SKM-1 treated with dmso at 0.1 percent for 144 hours (cell line): ENCODE data around the gene ADRA2C.

Experiments
- DNase-seq: peaks from one replicate; lab custom pipeline; 2025; ENCODE audit not compliant: unreplicated experiment; lab: John Stamatoyannopoulos, UW

Gene ADRA2C

DNA sequence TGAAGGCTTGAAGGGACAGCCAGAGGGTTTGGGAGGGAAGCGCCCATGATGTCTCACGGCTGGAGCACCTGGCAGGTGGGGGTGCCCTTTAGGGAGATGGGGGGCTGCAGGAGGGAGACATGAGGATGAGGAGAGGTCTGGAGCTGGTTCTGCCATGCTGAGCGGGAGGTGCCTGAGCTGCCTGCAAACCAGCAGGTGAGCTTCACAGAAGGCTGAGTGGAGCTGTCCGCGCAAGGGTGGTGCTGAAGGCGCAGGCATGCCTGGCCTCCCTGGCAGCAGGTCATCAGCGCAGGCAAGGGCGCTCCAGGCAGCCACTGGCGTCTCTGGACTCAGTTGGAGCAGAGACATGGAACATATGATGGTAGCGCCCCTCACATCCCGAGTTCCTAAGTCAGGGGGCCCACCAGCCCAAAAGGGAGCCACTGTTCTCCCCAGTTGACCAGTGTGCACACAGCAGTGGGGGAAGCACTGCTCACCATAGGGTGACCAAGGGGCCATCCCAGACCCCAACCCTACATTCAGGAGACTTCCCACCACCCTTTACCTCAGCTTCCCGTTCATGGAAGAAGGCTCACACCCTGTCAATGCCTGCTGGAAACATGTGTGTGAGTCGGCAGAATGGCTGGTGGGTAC is 25.8 kb downstream of the ADRA2C start:
- no peak for DNase-seq

DNA sequence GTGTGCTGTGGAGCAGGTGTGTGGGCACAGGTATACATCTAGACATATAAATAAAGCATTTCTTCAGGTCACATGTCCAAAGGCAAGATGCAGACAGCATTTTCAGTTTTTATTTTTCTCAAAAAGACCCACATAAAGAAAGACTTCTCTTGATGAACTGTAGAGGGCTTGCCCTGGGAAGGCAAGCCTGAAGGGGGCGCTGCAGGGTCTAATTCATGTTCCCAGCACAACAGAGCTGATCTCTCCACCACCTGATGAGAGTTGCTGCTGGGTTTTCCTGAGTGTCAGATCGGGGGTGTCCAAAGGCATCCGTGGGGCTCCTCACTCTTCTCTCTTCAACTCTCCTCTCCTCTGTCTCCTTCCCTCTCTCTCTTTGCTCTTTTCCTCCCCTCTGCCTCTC is 26.6 kb downstream of the ADRA2C start:
- DNase-seq, result no peak

DNA sequence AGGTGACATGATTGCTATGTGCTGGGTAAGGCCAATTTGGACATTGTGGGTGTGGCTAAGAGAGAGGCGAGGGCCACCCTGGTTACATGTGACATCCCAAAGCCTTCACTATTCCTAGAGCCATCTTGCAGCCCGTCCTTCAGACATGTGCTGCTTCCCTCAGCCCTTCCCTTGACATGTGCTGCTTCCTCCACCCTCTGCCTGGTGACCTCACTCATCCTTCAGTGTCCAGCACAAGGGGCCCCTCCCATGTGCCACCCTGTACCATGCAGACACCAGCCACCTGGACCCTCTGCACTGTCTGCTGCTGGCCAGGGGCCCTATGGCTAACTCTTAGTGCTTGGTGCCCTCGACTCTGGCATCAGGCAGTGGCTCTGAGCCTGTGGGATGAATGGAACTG is 27.4 kb downstream of the ADRA2C start:
- no peak for DNase-seq

DNA sequence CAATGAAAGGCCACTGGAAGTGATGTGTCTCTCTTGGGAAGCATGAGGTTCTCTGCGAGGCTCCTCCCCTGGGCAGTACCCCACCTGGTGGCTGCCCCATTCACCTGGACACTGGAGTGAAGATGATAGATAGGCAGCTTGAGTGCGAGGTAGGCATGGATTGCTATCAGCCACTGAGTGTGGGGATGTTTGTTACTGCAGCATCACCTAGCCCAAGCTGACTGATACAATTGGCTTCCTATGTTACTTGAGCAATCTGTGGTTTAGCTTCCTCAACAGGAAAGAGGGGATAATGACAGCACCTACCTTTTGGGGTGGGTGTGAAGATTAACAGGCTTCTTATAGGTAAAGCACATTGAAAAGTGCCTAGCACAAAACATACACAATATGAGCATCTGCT is 30.8 kb downstream of the ADRA2C start:
- no peak for DNase-seq

DNA sequence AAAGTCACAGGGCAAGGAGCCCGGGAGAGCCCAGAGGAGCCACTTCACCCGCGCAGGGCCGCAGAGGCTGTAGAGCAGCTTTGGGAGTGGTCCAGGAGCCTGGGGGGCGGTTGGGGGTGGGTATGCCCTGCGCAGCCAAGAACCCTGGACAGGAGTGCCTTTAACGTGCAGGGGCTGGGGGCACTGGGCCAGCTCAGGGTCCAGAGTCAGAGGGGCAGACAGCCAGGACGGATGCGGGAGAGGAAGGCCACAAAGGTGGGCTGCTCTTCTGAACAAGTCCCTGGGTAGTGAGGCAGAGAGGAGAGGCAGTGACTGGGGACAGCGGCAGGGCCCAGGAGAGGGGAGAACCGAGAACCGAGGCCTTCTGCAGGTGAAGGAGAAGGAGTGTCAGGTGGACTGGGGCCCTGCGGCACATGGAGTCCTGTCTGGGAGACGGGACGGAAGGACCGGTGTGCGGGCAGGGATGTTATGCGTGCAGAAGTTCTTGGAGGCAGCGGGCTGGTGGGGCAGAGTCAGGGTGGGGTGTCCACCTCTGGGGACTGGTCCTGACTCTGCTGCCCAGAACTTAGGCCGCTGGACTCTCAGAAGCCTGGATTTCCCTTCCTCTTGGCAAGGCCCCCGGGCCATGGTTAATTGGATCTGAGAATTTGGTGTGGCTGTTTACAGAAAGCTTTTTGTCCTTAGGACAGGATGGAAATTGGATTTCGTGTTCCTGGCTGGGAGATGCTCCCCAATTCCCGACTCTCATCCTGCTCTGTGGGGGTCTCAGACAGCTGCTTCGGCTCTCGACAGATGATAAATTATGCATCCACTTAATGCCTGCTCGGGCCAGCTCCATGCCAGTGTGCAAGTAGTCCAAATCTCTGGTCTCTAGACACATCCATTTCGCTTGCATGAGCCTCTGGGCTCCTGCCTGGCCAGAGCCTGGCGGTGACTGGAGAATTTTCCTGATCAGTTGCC is 31.9 kb downstream of the ADRA2C start:
- DNase-seq, result no peak

DNA sequence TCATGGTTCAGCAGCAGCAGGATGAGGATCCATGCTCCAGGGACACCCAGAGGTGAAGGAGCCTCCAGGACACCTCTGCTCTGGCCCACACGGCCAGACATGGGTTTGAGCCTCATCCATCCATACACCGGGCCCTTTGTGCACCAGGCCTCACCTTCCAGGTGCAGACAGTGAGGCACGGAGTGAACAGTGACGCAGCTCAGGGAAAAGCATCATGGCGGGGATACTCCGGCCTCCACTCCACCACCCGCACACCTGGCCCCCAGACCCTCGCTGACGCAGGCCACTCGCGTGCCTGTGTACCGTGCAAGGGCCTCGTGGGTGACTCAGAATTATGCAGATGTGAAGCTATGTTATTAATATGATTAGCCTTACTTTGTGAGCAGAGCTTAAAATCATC is 33.3 kb downstream of the ADRA2C start:
- no peak for DNase-seq

DNA sequence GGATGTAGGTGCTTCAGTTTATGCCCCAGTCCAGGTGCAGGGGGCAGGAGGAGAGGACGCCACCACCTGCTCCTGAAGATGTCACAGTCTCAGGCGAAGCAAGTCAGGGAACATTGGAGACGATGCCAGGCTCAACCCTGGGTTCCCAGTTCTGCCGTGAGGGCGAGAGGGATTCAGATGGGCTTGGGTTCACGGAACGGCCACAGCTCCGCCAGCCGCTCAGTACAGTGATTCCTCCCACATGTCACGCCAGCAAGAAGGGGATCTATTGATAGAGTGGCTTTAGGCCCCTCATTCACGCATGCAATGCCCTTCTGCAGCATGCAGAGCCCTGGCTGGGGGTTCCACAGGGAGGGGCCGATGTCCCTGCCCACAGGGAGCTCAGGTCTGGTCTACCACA is 34.2 kb downstream of the ADRA2C start:
- no peak for DNase-seq

DNA sequence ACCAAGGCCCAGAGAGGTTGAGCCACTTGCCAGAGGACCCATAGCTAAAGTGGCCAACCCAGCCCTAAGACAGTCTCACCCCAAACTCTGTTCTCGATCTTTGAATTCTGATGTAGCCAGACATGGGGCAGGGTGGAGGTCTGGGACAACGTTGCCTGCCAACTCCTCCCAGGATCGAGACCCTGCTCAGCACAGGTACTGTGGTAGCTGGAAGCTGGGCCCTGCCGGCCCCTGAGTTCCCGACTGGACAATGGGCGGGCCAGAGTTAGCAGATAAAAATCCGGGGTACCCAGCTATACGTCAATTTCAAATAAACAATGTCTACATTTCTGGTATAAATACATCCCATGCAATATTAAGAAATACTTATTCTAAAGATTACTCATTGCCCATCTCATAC is 35.3 kb downstream of the ADRA2C start:
- DNase-seq, result no peak

DNA sequence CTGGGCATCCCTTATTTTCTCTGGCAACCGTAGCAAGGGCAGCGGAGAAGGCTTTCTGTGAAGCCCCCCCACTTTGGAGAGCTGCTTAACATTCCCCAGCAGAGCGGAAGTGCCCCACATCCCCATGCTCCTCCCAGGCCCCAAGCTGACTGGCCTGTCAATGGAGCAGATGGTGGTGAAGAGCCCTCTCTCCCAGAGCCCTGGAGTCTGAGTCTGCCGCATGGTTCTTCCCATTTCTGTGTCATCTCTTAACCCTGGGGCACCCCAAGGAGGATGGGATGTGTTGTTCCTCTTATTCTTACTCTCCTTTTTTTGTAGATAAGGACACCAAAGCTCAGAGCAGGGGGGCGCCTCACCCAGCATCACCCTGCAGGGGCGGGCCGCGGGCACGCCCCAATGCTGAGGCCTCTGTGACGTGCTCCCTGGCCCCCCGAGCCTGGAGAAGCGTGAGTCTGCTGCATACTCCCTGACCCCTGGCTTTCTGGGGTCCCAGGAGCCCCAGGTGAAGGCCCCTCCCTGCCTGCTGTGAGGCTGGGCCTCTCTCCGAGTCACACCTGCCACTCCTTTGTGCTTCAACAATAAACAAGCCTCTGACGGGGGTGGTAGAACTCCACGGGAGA is 35.9 kb downstream of the ADRA2C start:
- no peak for DNase-seq

DNA sequence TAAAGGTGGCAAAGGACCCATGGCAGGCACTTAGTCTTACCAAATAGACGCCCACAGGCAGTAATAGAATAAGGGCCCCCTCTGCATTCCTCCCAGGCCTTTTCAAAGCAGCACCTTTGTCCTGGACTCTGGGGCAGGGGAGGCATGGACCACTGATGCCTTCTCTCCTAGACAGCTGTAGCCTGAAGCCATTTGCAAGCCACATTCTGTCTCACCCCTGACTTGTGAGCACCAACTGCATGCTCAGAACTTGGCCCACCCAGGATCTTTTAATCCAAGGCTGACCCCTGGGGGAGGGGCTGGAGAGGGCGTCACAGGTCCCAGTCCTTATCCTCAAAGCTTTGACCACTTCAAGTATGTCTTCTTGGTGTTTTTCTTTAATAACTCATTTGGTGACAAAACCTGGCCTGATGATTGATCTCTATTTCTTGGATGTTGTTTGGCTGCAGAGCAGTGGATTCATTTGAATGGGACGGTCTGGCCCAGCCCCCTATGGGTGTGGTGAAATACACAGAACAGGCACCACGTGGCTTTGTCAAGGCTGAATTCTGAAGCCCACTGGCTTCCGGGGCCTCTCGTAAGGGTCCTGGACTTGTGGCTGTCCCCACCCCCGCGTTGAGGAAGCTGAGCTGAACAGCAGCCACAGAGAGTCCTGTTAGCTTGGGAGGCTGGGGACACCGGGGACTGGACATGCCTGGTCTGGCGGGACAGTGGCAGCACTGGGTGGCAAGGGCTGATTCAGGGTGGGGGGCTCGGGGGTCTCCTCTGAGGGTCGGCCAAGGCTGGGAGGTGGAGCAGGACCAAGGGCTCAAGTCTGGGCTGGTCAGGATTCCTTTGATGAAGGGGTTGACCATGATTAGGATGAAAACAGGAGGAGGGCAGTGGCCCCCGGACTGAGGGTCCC is 36.6 kb downstream of the ADRA2C start:
- no peak for DNase-seq

DNA sequence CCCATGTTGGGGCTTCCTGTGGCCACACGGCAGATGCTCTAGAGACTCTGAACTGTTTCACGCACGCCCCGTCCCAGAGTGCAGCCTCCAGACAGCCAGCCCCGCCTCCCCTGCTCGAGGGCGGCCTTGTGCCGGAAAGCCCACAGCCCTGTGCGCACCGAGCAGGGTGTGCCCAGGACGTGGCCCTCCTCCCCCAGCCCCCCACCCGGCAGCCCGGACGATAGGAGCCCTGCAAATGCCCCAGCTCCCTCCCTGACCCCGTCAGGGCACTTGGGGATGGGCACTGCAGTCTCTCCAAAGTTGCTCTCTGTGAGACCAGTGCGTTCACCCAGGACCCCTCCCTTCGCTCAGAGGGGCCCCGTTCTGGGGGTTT is 37.3 kb downstream of the ADRA2C start:
- no peak for DNase-seq

DNA sequence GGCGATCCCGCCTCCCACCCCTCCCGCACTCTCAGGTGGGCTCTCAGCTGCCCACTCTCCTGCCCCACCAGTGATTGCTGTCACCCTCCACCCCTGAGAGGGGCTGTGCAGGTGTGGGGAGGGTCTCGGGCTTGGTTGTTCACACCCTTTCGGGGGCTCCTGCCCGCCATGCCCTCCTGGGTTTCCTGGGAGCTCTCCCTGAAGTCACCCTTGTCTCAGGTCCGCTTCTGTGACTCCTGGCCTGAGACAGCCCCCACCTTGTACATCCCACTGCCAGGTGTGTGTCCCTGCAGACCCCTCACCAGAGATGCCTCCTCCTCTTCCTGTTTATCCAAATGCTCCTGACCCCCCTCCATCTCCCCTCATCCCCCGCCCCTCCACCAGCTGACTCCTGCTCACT is 37.8 kb downstream of the ADRA2C start:
- DNase-seq, result no peak

DNA sequence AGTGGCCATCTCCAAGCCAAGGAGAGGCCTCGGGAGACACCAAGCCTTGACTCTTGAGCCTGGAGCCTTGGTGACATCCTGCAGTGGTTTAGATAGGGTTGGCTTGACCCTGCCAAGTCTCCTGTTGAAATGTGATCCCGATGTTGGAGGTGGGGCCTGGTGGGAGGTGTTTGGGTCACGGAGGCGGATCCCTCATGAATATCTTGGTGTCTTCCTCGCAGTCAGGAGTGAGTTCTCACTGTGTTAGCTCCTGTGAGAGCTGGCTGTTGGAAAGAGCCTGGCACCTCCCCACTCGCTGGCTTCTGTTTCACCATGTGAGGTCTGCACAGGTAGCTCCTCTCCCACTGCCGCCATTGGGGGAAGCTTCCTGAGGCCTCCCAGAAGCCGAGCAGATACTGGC is 38.8 kb downstream of the ADRA2C start:
- DNase-seq, result no peak

DNA sequence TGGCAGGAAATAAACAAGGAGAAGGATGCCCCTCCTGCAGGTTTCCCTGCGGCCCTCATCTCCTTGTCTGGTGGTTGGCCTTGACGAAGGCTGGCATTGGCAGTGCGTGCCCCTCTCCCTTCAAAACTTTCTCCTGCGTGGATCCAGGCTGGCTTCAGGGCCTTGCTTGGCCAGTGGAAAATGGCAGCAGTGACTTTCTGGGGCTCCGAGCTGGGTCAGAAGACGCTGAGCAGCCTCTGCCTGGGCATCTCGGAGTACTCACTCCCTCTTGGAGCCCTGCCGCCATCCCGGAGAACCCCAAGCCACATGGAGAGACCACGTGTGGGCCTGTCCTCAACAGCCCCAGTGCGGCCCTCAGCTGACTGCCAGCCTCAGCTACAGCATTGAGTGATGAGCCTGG is 39.5 kb downstream of the ADRA2C start:
- no peak for DNase-seq

DNA sequence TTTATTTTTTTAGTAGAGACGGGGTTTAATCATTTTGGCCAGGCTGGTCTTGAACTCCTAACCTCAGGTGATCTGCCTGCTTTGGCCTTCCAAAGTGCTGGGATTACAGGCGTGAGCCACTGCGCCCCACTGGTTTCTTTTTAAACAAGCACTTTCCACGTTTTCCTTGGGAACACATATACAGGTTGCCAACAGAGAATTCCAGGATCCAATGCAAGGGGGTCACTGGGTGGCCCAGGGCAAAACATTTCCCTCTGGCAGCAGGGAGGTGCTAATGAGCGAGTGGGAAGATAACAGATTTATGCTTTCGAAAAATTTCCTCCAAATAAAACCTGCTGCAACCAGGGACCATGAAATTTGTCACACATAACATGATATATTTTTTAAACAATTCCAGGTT is 41.1 kb downstream of the ADRA2C start:
- DNase-seq, result no peak

DNA sequence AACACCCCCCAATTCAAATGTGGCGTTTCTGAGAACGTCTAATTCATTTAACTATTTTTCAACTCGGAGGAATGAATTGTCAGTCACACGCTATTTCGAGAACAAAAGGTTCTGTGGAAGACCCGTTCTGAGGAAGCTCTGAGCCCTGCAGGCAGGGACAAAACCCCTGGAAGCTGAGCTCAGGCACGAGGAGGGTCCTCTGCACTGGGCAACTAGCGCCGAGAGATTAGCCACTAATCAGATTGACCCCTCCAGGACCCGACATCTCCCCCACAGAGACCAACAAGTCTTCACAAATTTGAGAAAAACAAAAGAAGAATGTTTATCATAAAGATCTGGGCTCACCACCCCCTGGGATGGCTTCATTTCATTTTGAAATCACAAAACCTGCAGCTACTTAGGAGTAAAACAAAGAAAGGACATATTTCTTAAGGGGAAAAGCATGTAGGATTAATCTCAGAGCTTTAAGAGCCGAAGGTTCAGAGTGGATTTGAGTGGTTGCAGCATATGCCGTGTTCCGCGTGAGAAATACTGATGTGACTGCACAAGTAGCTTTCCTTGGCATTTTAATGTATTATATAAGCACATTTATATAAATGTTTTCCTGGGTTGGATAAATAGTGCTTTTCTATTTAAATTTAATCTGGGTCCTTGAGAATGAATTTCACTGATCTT is 41.8 kb downstream of the ADRA2C start:
- DNase-seq, result no peak

DNA sequence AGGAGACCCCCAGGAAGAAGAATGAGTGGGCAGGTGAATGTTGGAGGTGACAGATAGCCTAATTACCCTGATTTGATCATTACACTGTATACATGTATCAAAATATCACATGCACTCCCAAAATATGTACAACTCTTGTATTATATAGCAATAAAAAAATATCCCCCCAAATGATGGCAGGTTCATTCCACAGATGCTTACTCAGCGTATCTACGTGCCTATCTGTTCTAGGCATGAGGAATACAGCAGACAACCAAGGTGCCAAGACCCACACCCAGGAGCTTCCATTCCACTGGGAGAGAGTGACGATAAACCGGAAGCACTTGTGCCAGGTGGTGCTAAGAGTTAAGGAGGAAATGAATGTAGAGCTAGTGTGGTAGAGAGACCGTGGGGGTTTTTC is 42.4 kb downstream of the ADRA2C start:
- no peak for DNase-seq

DNA sequence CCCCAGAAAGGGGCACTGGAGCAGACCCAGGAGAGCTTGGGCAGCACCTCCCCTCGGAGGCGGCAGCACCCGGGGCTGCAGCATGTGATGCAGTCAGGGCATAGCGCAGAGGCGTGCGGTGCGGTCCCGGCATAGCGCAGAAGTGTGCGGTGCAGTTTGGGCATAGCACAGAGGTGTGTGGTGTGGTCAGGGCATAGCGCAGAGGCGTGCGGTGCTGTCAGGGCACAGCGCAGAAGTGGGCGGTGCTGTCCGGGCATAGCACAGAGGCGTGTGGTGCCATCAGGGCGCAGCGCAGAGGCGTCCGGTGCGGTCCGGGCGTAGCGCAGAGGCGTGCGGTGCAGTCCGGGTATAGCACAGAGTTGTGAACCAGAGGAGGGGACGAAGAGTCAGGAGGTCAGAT is 42.8 kb downstream of the ADRA2C start:
- DNase-seq, result no peak

DNA sequence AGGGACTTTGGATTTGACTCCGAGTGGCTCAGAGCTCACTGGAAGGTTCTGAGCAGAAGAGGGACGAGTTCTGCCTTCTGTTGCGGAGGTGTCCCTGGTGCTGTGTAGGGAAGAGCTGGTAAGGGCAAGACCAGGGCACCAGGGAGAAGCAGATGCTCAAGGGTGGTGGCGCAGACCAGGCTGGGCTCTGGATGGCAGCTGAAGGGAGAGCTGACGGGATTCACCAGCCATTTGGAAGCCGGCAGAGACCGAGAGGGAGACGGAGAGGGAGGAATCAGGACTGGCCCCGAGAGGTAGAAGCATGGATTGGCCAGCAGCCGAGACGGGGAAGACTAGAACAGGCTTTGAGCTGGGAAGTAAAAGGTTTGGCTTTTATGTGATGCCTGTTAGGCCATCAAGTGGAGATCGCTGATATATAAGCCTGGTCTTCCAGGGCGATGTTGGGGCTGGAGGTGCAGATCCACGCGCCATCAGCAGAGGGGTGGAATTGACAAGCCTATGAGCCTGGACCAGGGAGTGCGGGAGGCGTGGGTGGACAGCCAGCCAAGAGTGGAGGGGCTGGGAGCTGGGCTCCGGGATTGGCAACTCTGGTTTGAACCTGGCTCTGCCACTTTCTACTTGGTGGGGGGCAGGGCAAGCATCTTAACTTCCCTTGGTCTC is 43.4 kb downstream of the ADRA2C start:
- no peak for DNase-seq

DNA sequence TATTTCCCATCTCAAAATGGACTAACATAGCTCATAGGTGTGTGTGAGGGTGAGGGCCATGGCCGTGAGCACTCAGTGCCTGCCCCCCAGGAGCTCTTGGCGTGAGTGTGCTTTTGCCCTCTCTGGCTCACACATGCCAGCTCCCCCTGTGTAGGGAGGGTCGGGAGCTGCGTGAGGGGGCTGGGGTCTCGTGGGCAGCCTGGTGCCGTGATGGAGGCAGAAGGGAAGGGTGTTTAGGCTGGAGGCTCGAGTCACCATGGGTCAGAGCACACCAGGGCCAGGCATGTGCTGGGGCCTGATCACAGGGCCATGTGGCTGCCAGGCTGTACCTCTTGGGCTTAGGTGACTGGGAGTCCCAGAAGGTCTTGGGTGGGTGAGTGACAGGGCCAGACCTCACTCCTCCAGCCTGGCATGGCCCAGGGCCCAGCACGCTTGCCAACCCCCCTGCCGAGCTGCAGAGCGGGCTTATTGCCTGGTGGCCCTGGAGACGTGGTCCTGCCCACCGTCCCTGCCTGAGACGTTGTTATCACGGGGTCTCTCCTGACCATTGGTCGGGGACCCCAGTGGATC is 44.0 kb downstream of the ADRA2C start:
- DNase-seq, result no peak
